ENCODE results near the gene ABCC1. TPM values are rescaled to one million over a fixed set of nuclear protein-coding genes. Genes with fewer than 3 reads are reported as not detected.

The ABCC1 gene
- total RNA-seq, 1 experiment from 2014 or later, result 139 TPM

DNA sequence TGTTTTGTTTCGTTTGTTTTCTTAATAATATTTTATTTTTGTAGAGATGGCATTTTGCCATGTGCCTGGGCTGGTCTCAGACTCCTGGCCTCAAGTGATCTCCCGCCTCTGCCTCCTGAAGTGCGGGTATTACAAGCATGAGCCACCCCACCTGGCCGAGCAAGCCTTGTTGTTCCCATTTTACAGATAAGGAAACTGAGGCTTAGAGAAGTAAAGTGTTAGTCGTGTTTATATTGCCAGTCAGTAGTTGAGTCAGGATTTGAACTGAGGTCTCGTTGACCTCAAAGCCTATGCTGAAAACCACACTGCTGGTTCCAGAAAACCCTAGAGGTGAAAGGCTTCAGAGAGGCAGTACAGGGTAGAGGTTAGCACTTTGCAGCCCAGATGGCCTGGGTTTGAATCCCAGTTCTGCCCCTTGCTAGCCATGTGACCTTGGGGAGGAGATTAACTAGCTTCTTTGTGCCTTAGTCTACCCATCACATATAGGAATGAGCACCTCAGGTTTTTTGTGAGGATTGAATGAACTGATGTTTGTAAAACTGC, 171.8 kb downstream of the ABCC1 start:
- BruUV-seq (replicated peaks), result no TSS peak
- peaks cover 35% of the 10 kb centered on the region for H3K36me3 ChIP-seq (ENCODE audit: low read depth)
- no peak overlapping the region for H3K4me2 ChIP-seq
- intact Hi-C loops (cut with micrococcal nuclease; ENCODE audit: unreplicated experiment), result no loop called here
- H3K4me1 ChIP-seq (replicated peaks; ENCODE audit: insufficient read depth), result no peaks in the 10 kb centered on the region
- no peak for DNase-seq
- H2AFZ ChIP-seq, result no peak overlapping the region
- H3K27ac ChIP-seq, result no peak overlapping the region
- ChIA-PET POLR2A (ENCODE audit: unreplicated experiment) (no interaction called here), CTCF (no interaction called here)
- no peaks in the 10 kb centered on the region for H3K9me2 ChIP-seq (ENCODE audit: insufficient read depth)
- H4K20me1 ChIP-seq (ENCODE audit: insufficient read depth), result no peaks in the 10 kb centered on the region; the same call in 1 of the 2 replicates
- TF ChIP-seq, protein P1, sequence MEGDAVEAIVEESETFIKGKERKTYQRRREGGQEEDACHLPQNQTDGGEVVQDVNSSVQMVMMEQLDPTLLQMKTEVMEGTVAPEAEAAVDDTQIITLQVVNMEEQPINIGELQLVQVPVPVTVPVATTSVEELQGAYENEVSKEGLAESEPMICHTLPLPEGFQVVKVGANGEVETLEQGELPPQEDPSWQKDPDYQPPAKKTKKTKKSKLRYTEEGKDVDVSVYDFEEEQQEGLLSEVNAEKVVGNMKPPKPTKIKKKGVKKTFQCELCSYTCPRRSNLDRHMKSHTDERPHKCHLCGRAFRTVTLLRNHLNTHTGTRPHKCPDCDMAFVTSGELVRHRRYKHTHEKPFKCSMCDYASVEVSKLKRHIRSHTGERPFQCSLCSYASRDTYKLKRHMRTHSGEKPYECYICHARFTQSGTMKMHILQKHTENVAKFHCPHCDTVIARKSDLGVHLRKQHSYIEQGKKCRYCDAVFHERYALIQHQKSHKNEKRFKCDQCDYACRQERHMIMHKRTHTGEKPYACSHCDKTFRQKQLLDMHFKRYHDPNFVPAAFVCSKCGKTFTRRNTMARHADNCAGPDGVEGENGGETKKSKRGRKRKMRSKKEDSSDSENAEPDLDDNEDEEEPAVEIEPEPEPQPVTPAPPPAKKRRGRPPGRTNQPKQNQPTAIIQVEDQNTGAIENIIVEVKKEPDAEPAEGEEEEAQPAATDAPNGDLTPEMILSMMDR (conservative IDR thresholded peaks at IDR 0.05), result no peak
- no peak for TF ChIP-seq EZH2 (IDR thresholded peaks at IDR 0.05; ENCODE audit: low read depth)
- H3K4me3 ChIP-seq, result no peak overlapping the region
- no peaks in the 10 kb centered on the region for H3K79me2 ChIP-seq (ENCODE audit: low read depth)
- H3K9me3 ChIP-seq (ENCODE audit: insufficient read depth, low read depth), result no peaks in the 10 kb centered on the region
- no peaks in the 10 kb centered on the region for H3K27me3 ChIP-seq (ENCODE audit: insufficient read depth, low read depth)
- peaks cover 18% of the 10 kb centered on the region for H3F3A ChIP-seq (ENCODE audit: insufficient read depth, low read depth)

GRCh38 chr16:16122264-16122663, 172.8 kb downstream of the ABCC1 start:
- Histone ChIP-seq H3K79me2 (ENCODE audit: low read depth) (no peaks in the 10 kb centered on the region), H3K9me2 (ENCODE audit: insufficient read depth) (no peaks in the 10 kb centered on the region), H2AFZ (no peak overlapping the region), H3K4me3 (no peak overlapping the region), H3K27ac (no peak overlapping the region), H3K4me1 (replicated peaks; ENCODE audit: insufficient read depth) (no peaks in the 10 kb centered on the region), H3K27me3 (ENCODE audit: insufficient read depth, low read depth) (no peaks in the 10 kb centered on the region), H3K36me3 (ENCODE audit: low read depth) (peaks cover 26% of the 10 kb centered on the region), H4K20me1 (ENCODE audit: insufficient read depth) (no peaks in the 10 kb centered on the region; the same call in 1 of the 2 replicates), H3K9me3 (ENCODE audit: insufficient read depth, low read depth) (no peaks in the 10 kb centered on the region), H3F3A (ENCODE audit: insufficient read depth, low read depth) (peaks cover 28% of the 10 kb centered on the region), H3K4me2 (no peak overlapping the region)
- ChIA-PET CTCF (no interaction called here), POLR2A (ENCODE audit: unreplicated experiment) (no interaction called here)
- TF ChIP-seq EZH2 (IDR thresholded peaks at IDR 0.05; ENCODE audit: low read depth), result no peak
- TF ChIP-seq, protein P1 (conservative IDR thresholded peaks at IDR 0.05), result no peak
- no peak for DNase-seq
- BruUV-seq (replicated peaks), result no TSS peak
- intact Hi-C loops (cut with micrococcal nuclease; ENCODE audit: unreplicated experiment), result no loop called here

DNA sequence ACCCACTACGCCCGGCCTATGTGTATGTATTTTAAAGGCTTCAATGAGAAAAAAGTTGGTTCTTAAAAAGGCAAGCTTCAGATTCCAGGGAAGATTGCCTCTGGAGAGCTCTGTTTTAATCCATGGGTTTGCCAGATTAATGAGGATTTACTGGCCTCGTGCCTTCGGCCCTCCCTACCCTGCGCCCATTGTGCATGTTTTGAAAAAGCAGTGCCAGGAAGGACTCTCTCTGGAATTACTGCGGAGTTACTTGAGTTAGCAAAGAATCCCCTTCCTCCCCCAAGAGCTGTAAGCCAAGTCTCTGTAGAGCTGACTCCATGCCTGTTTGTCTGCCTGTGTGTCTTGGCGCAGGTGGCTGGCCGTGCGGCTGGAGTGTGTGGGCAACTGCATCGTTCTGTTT, 175.0 kb downstream of the ABCC1 start:
- intact Hi-C loops (cut with micrococcal nuclease; ENCODE audit: unreplicated experiment), result no loop called here
- Histone ChIP-seq H3K9me3 (ENCODE audit: insufficient read depth, low read depth) (no peaks in the 10 kb centered on the region), H3K27ac (no peak overlapping the region), H3F3A (ENCODE audit: insufficient read depth, low read depth) (peaks cover 35% of the 10 kb centered on the region), H2AFZ (no peak overlapping the region), H3K79me2 (ENCODE audit: low read depth) (no peaks in the 10 kb centered on the region), H3K4me1 (replicated peaks; ENCODE audit: insufficient read depth) (no peaks in the 10 kb centered on the region), H3K9me2 (ENCODE audit: insufficient read depth) (no peaks in the 10 kb centered on the region), H3K36me3 (ENCODE audit: low read depth) (peaks cover 23% of the 10 kb centered on the region), H3K4me3 (no peak overlapping the region), H3K4me2 (no peak overlapping the region), H4K20me1 (ENCODE audit: insufficient read depth) (peaks cover 3% of the 10 kb centered on the region), H3K27me3 (ENCODE audit: insufficient read depth, low read depth) (no peaks in the 10 kb centered on the region)
- no TSS peak for BruUV-seq (replicated peaks)
- ChIA-PET CTCF (no interaction called here), POLR2A (ENCODE audit: unreplicated experiment) (no interaction called here)
- TF ChIP-seq, protein P1 (conservative IDR thresholded peaks at IDR 0.05), result no peak
- TF ChIP-seq EZH2 (IDR thresholded peaks at IDR 0.05; ENCODE audit: low read depth), result no peak
- DNase-seq, result no peak
